ENCODE data around the gene FHL5. TPM values are rescaled to one million over a fixed set of nuclear protein-coding genes. Genes with fewer than 3 reads are reported as not detected.

FHL5 gene
- total and polyA plus RNA-seq, 2 experiments from 2014 or later, result not detected

DNA sequence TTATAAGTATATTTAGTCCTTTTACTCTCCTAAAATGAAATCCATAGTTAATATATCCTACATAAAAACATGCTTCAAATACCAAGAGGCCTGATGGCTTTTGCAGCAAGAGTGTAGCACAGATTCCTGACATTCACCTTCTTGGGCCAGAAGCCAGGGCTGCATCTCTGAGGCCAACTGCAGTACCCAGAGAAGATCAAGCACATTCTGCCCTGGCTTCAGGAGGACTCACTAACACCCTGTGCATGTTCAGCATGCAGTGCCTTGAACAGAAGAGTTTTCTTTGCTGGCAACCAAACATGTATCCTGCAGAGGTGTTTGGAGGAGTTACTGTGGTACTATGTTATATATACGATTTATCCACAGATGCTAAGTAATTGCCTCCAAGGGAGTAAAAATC is 90.3 kb downstream of the FHL5 start:
- TF ChIP-seq EZH2phosphoT487 (IDR thresholded peaks at IDR 0.05; ENCODE audit: low read depth, severe bottlenecking, unreplicated experiment) (no peak), EZH2 (IDR thresholded peaks at IDR 0.05; ENCODE audit: borderline replicate concordance) (no peak), CTCF (IDR thresholded peaks at IDR 0.05; ENCODE audit: poor library complexity) (no peak)
- H3K27ac ChIP-seq, result no peak overlapping the region
- H3K9me3 ChIP-seq (ENCODE audit: low read depth), result no peaks in the 10 kb centered on the region
- H3K4me3 ChIP-seq, result no peak overlapping the region
- no peaks in the 10 kb centered on the region for H4K20me1 ChIP-seq (ENCODE audit: insufficient read depth, poor library complexity, severe bottlenecking)
- H3K36me3 ChIP-seq (replicated peaks; ENCODE audit: insufficient read depth, low read depth), result no peaks in the 10 kb centered on the region
- H3K9me2 ChIP-seq (replicated peaks; ENCODE audit: insufficient read depth), result no peaks in the 10 kb centered on the region
- H3K79me2 ChIP-seq, result no peaks in the 10 kb centered on the region
- 88% methylated on average over 1 of the region's 1 CpG for WGBS (ENCODE audit: low lambda C conversion rate, missing lambda C conversion rate)
- H3K4me1 ChIP-seq (ENCODE audit: insufficient read depth), result no peaks in the 10 kb centered on the region
- DNase-seq (ENCODE audit: low spot score), result no peak
- H3K27me3 ChIP-seq, result no peaks in the 10 kb centered on the region
- H3K4me2 ChIP-seq, result no peak overlapping the region
- no peak overlapping the region for H2AFZ ChIP-seq

GRCh38 chr6:96656567-96656966 is 93.6 kb downstream of the FHL5 start:
- no peak for DNase-seq (ENCODE audit: low spot score)
- Histone ChIP-seq H3K4me1 (ENCODE audit: insufficient read depth) (no peaks in the 10 kb centered on the region), H2AFZ (no peak overlapping the region), H3K9me2 (replicated peaks; ENCODE audit: insufficient read depth) (no peaks in the 10 kb centered on the region), H3K27ac (no peak overlapping the region), H3K4me3 (no peak overlapping the region), H3K27me3 (no peaks in the 10 kb centered on the region), H4K20me1 (ENCODE audit: insufficient read depth, poor library complexity, severe bottlenecking) (no peaks in the 10 kb centered on the region), H3K9me3 (ENCODE audit: low read depth) (no peaks in the 10 kb centered on the region), H3K36me3 (replicated peaks; ENCODE audit: insufficient read depth, low read depth) (no peaks in the 10 kb centered on the region), H3K79me2 (no peaks in the 10 kb centered on the region), H3K4me2 (no peak overlapping the region)
- TF ChIP-seq EZH2 (IDR thresholded peaks at IDR 0.05; ENCODE audit: borderline replicate concordance) (no peak), CTCF (IDR thresholded peaks at IDR 0.05; ENCODE audit: poor library complexity) (no peak), EZH2phosphoT487 (IDR thresholded peaks at IDR 0.05; ENCODE audit: low read depth, severe bottlenecking, unreplicated experiment) (no peak)
- WGBS (ENCODE audit: low lambda C conversion rate, missing lambda C conversion rate), result 89% methylated on average over 1 of the region's 1 CpG

DNA sequence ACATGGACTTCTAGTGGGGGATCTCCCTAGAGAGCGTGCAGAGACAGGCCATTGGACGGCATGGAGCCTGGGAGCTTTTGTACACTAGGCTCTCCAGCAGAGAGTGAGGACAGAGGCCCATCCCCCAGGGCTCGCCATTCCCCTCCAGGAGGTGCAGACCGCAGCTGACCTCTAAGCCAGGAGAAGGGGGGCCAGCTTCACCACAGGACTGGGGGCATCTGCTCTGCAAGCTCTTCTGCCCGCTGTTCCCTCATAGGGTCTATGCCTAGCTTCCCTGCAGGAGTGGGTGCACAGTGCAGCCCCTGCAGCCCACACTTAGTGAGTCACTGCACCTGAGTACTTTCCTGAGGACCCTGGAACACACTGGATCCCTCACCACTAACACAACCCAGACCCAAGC is 94.4 kb downstream of the FHL5 start:
- no peaks in the 10 kb centered on the region for H4K20me1 ChIP-seq (ENCODE audit: insufficient read depth, poor library complexity, severe bottlenecking)
- TF ChIP-seq CTCF (IDR thresholded peaks at IDR 0.05; ENCODE audit: poor library complexity) (no peak), EZH2phosphoT487 (IDR thresholded peaks at IDR 0.05; ENCODE audit: low read depth, severe bottlenecking, unreplicated experiment) (no peak), EZH2 (IDR thresholded peaks at IDR 0.05; ENCODE audit: borderline replicate concordance) (no peak)
- H3K4me3 ChIP-seq, result no peak overlapping the region
- H3K27ac ChIP-seq, result no peak overlapping the region
- H3K36me3 ChIP-seq (replicated peaks; ENCODE audit: insufficient read depth, low read depth), result no peaks in the 10 kb centered on the region
- no peaks in the 10 kb centered on the region for H3K79me2 ChIP-seq
- H3K4me2 ChIP-seq, result no peak overlapping the region
- DNase-seq (ENCODE audit: low spot score), result no peak
- H2AFZ ChIP-seq, result no peak overlapping the region
- H3K27me3 ChIP-seq, result no peaks in the 10 kb centered on the region
- H3K4me1 ChIP-seq (ENCODE audit: insufficient read depth), result no peaks in the 10 kb centered on the region
- no peaks in the 10 kb centered on the region for H3K9me3 ChIP-seq (ENCODE audit: low read depth)
- H3K9me2 ChIP-seq (replicated peaks; ENCODE audit: insufficient read depth), result no peaks in the 10 kb centered on the region
- WGBS (ENCODE audit: low lambda C conversion rate, missing lambda C conversion rate), result 84% methylated on average over 5 of the region's 5 CpGs
